NCI-H2107 treated with DMSO at 0.1 percent for 48 hours (cell line): ENCODE data around the gene RANBP3.
"Not testable (repeated sequence)": the region's sequence is repeated elsewhere in the genome, so short reads cannot be mapped to it uniquely, and the experiment has no call there.

Experiments used
- DNase-seq: peaks from one replicate; lab custom pipeline; 2025; ENCODE audit not compliant: unreplicated experiment; lab: John Stamatoyannopoulos, UW

RANBP3 gene, protein sequence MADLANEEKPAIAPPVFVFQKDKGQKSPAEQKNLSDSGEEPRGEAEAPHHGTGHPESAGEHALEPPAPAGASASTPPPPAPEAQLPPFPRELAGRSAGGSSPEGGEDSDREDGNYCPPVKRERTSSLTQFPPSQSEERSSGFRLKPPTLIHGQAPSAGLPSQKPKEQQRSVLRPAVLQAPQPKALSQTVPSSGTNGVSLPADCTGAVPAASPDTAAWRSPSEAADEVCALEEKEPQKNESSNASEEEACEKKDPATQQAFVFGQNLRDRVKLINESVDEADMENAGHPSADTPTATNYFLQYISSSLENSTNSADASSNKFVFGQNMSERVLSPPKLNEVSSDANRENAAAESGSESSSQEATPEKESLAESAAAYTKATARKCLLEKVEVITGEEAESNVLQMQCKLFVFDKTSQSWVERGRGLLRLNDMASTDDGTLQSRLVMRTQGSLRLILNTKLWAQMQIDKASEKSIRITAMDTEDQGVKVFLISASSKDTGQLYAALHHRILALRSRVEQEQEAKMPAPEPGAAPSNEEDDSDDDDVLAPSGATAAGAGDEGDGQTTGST

GRCh38 chr19:5977785-5978605 lies at the start of gene RANBP3:
Gene RANBP3, minus strand, starts transcription at chr19:5978140. Its CDS starts 58 bp downstream, at chr19:5978082.
- peak; percentile 97 for DNase-seq

- DNase-seq: no peak
Observed at GRCh38 chr19:6026390-6027227, 48.7 kb upstream of the RANBP3 start.

DNA sequence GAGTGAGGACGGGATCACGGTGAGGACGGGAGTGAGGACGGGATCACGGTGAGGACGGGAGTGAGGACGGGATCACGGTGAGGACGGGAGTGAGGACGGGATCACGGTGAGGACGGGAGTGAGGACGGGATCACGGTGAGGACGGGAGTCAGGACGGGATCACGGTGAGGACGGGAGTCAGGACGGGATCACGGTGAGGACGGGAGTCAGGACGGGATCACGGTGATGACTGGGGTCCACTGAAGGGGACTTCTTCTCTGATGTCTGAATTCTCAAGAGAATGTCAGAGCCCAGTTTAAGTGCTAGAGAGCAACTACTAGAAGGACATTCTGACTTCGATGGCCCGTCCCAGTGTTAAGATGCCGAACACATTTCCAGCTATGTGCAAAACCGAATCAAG lies 46.8 kb upstream of the RANBP3 start:
- DNase-seq: not testable (repeated sequence)

GRCh38 chr19:6023936-6024335 lies 46.0 kb upstream of the RANBP3 start:
- DNase-seq: no peak

DNA sequence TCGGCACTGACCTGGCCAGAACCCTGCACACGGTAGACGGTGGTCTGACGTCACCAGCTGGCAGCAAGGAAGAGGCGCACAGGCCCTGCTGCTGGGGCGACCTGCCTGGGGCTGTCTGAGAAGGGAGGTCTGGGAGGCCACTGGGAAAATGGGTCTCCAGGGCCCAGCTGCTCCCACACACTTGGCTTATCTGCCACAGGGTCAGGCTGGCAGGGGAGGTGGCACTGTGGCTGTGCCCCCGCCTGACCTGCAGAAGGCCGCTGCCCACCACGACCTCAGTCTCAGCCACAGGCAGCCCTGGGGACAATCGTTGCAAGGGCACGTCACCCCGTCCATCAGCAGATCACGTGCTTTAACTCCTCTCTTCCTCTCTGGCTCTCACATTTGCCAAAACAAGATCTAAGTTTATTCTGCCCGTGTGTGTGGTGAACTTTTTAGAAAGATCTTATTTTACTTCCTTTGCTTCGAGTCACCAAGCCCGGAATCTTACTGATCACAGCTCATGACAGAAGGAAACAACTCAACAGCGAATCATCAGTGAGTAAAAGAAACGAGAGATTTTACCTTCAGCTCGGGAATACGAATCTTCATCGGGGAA lies 45.2 kb upstream of the RANBP3 start:
- no peak for DNase-seq

GRCh38 chr19:6022570-6023064 lies 44.7 kb upstream of the RANBP3 start:
- DNase-seq: no peak

DNA sequence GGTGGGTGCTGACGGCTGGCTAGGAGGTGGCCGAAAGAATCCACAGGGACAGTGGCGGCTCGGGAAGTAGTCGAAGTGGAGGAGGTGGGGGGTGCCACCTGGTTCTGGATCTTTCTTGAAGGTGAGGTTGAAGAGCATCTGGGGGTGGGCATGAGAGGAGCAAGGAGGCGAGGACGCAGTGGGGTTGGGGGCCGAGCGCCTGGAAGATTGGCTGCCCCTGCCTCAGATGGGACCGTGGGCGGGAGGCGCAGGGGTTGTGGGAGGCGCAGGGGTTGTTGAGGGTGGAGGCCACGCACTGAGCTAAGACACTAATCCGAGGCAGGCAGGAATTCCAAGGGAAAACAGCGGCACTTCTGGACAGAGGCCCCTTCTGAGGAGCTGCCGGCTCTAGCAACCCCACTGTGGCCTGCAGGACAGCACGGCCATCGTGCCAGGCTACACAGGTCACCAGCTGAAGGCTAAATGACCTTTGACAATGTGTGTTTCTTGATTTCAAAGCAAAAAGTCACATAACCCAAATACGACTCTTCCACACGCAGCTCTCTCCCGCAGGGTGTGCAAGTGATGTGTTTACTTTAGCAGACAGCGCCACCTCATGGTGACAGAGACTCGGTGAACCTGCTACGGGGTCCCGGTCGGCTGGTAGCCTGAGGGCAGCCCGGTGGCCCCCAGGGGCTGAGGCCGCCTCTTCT lies 44.1 kb upstream of the RANBP3 start:
- DNase-seq: peak; percentile 14

DNA sequence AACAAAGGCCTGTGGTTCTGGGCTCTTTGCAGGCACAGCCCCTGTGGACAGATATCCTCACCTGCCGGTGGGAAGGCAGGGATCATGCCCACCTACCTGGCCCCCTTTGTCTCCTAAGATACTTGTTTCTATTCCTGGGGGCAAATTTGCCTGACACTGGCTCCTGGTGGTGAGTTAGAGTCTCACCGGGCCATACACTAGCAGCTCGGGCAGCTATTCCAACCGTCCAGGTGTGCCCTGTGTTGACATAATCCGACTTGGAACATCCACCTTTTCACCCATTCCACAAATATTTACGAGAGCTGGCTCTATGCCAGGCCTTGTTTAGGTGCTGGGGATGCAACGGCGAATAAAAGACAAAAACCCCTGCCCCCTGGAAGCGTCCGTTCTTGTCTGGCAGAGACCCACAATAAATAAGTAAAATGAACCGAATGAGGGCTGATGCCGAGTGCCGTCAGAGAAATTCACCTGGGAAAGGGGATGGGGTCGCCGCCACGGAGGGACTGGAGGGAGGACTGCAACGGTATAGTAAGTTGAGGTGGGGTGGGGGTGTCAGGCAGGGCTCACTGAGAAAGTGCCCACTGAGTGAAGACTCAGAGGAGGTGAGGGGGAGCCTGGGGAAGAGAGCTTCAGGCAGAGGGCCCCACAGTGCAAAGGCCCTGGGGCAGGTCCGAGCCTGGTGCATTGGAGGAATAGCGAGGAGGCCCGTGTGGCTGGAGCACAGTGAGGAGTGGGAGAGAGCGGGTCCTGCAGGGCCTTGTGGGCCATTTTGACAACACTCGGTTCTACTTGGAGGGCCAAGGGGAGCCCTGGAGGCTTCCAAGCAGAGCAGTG lies 43.2 kb upstream of the RANBP3 start:
- DNase-seq: no peak

- DNase-seq: peak; percentile 24
Observed at GRCh38 chr19:6020166-6020882, 42.4 kb upstream of the RANBP3 start.

GRCh38 chr19:6018786-6019185 lies 40.8 kb upstream of the RANBP3 start:
- no peak for DNase-seq

DNA sequence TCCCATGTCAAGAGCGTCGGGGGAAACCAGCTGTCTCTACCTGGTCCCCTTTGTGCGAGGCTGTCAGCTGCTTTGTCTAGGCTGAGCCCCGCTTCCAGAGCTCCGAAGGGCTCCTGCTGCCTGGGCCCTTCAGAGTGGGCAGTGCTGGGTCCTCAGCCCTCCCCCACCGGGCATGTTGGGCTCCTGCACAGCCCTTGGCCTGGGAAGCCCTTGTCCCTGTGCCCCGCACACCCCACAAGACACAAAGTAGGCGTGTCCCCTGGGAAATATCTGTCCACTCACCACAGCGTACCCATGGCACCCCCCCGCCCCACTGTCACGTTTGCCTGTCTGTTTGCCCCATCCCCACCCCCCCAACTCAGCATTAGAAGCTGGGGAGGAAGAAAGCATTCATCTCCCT lies 39.6 kb upstream of the RANBP3 start:
- no peak for DNase-seq

DNA sequence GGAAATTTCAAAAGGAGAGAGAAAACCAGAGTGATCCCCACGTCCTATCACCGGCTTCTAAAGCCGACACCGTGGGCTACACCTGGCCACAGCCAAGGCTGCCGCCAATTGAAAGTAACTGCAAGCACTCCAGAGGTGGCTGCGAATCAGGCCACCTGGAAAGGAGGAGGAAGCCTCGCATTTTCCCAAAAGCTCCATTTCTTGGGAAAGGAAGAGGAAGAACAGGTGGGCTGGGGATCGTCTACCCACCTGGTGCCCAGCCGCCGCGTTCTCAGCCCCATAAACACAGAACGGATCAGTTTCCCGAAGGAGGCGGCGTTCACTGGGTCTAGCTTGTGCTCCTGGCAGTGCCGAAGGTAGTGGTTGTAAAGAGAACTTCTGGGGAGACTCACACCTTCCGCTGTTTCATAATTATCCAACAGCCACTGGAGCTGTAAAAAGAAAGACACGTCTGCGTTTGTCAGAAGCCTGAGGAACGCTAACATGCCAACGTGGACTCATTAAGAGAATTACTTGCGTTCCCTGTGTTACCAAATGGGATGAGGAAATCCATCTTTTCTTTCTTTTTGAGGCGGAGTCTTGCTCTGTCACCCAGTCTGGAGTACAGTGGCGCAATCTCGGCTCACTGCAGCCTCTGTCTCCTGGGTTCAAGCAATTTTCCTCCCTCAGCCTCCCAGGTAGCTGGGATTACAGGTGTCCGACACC lies 38.1 kb upstream of the RANBP3 start:
- DNase-seq: no peak

DNA sequence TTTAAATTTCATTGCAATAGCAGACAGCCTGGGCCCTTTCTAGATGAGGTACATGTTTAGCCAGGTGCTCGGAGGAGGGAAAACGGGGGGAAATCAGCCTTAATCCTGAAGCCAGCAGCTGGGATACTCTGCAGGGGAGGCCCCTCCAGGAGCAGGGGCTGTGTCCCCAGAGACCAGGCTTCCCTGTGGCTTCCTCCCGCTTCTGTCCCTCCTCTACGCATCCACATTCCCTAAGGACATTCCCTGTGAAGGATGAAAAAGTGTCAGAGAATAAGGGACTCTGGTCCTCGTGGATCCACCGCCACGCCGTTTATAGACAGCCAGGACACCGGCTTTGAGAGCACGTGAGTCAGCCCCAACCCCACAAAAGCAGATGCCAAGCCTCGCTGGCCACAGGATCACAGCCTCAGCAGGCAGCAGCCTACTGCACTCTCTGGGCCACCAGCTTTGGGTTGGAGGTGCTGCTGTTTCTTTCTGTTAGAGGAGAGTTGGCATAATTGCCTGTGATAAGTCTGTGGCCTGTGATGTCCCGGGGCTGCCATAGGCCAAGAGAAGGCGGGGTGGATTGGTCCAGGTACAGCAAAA lies 36.7 kb upstream of the RANBP3 start:
- DNase-seq: no peak

- DNase-seq: no peak
Observed at GRCh38 chr19:6012426-6013170, 34.7 kb upstream of the RANBP3 start.

- DNase-seq: no peak
Observed at GRCh38 chr19:6011794-6012193, 33.9 kb upstream of the RANBP3 start.

DNA sequence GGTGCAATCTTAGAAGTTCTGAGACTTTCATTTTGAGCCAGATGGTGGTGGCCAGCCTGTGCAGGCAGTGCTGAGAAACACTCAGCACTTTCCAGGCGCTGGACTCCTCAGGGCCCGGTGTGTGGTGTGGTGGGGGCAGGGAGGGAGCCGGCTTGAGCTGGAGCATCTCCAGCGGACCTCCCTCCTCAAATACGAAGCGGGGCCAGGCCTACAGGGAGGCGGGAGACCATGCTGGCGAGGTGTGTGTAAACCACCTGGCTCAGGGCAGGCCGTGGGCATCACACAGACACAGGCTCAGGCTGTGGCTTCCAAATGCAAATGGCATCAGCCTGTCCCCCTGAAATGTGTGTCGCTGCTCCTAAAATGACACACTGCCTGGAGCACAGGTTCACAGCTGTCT lies 33.3 kb upstream of the RANBP3 start:
- DNase-seq: no peak

GRCh38 chr19:6010107-6010506 lies 32.2 kb upstream of the RANBP3 start:
- DNase-seq: no peak
